ENCODE data around the gene TMEM63A. TPM values are rescaled to one million over a fixed set of nuclear protein-coding genes. Genes with fewer than 3 reads are reported as not detected.

The TMEM63A gene
- total and polyA plus RNA-seq, 2 of the 13 experiments (the other 11 are each of a cell fraction or from before 2014, with no cell fraction given): 23.9 to 53.3 TPM

DNA sequence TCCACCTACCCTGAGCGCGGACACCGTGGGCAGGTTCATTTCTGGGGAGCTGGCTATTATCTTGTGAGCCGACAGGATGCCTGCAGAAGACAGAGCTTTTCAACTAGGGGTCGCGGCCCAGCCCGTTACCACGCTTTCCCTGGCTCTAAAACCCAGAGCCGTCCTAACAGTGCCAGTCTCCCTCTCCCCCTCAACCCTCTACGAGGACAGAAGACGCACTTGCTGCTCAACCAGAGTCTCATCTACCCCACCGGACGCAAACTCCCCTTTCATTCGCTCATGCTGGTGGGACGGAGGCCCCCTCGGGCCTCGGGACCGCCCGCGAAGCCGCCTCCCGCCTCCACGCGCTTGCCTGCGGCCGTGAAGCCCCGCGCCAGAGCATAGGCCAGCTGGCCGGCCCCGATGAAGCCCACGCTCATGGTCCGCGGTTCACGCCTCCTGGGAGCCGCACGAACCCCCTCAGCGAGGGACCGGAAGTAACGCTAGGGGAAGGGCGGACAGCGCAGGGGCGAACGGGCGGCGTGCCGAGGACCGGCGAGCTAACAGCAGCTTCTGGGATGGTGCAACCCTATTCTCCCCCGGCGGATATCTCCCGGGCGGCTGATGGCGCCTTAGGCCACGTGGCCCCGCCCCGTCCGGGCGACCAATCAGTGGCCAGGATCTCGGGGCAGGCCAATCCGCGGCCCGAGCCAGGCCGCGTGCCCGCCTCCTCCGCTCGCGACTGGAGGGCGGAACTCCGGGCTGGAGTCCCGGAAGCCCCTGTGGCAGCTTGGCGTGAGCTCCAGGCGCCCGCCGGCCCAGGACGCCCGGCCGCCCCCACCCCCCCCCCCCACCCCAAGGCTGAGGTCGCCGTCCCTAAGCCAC, 41.7 kb upstream of the TMEM63A start, which contains the start of gene PYCR2 (continued):
- no peak; the same call in 1 of the 2 replicates for TF ChIP-seq EEA1 (CRISPR knock-in tag; IDR thresholded peaks at IDR 0.05; ENCODE audit: borderline replicate concordance)
- TF ChIP-seq, protein P1, sequence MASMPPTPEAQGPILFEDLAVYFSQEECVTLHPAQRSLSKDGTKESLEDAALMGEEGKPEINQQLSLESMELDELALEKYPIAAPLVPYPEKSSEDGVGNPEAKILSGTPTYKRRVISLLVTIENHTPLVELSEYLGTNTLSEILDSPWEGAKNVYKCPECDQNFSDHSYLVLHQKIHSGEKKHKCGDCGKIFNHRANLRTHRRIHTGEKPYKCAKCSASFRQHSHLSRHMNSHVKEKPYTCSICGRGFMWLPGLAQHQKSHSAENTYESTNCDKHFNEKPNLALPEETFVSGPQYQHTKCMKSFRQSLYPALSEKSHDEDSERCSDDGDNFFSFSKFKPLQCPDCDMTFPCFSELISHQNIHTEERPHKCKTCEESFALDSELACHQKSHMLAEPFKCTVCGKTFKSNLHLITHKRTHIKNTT (CRISPR knock-in tag; IDR thresholded peaks at IDR 0.05): no peak
- TF ChIP-seq ZNF496 (CRISPR knock-in tag; IDR thresholded peaks at IDR 0.05; ENCODE audit: insufficient replicate concordance): no peak
- TF ChIP-seq ZNF772 (CRISPR knock-in tag; IDR thresholded peaks at IDR 0.05): peak; percentile 75; the same call in 1 of the 2 replicates
- TF ChIP-seq KLF9 (CRISPR knock-in tag; IDR thresholded peaks at IDR 0.05; ENCODE audit: low read depth): no peak
- TF ChIP-seq ZNF335 (CRISPR knock-in tag; IDR thresholded peaks at IDR 0.05): peak; percentile 47; the same call in 1 of the 2 replicates
- peak; percentile 58; the same call in 1 of the 2 replicates for TF ChIP-seq ZNF160 (CRISPR knock-in tag; IDR thresholded peaks at IDR 0.05)
- no peak for TF ChIP-seq FIP1L1 (IDR thresholded peaks at IDR 0.05; ENCODE audit: borderline replicate concordance, insufficient read depth, low read depth, low read length)
- TF ChIP-seq, protein P2, sequence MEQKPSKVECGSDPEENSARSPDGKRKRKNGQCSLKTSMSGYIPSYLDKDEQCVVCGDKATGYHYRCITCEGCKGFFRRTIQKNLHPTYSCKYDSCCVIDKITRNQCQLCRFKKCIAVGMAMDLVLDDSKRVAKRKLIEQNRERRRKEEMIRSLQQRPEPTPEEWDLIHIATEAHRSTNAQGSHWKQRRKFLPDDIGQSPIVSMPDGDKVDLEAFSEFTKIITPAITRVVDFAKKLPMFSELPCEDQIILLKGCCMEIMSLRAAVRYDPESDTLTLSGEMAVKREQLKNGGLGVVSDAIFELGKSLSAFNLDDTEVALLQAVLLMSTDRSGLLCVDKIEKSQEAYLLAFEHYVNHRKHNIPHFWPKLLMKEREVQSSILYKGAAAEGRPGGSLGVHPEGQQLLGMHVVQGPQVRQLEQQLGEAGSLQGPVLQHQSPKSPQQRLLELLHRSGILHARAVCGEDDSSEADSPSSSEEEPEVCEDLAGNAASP (CRISPR knock-in tag; IDR thresholded peaks at IDR 0.05; ENCODE audit: borderline replicate concordance): peak; percentile 12; the same call in 1 of the 2 replicates
- TF ChIP-seq PHF8 (CRISPR knock-in tag; IDR thresholded peaks at IDR 0.05): peak; percentile 99
- TF ChIP-seq RORA (CRISPR knock-in tag; IDR thresholded peaks at IDR 0.05): no peak
- TF ChIP-seq, protein P3, sequence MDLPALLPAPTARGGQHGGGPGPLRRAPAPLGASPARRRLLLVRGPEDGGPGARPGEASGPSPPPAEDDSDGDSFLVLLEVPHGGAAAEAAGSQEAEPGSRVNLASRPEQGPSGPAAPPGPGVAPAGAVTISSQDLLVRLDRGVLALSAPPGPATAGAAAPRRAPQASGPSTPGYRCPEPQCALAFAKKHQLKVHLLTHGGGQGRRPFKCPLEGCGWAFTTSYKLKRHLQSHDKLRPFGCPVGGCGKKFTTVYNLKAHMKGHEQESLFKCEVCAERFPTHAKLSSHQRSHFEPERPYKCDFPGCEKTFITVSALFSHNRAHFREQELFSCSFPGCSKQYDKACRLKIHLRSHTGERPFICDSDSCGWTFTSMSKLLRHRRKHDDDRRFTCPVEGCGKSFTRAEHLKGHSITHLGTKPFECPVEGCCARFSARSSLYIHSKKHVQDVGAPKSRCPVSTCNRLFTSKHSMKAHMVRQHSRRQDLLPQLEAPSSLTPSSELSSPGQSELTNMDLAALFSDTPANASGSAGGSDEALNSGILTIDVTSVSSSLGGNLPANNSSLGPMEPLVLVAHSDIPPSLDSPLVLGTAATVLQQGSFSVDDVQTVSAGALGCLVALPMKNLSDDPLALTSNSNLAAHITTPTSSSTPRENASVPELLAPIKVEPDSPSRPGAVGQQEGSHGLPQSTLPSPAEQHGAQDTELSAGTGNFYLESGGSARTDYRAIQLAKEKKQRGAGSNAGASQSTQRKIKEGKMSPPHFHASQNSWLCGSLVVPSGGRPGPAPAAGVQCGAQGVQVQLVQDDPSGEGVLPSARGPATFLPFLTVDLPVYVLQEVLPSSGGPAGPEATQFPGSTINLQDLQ (CRISPR knock-in tag; IDR thresholded peaks at IDR 0.05): 0 out of 2 replicates have a peak, but pooled peaks have one; percentile 52
- no peak for TF ChIP-seq ZNF570 (CRISPR knock-in tag; IDR thresholded peaks at IDR 0.05; ENCODE audit: borderline replicate concordance)
- TF ChIP-seq, protein P4, sequence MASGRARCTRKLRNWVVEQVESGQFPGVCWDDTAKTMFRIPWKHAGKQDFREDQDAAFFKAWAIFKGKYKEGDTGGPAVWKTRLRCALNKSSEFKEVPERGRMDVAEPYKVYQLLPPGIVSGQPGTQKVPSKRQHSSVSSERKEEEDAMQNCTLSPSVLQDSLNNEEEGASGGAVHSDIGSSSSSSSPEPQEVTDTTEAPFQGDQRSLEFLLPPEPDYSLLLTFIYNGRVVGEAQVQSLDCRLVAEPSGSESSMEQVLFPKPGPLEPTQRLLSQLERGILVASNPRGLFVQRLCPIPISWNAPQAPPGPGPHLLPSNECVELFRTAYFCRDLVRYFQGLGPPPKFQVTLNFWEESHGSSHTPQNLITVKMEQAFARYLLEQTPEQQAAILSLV (CRISPR knock-in tag; IDR thresholded peaks at IDR 0.05; ENCODE audit: borderline replicate concordance): peak; percentile 64; the same call in 1 of the 2 replicates
- TF ChIP-seq, protein P5, sequence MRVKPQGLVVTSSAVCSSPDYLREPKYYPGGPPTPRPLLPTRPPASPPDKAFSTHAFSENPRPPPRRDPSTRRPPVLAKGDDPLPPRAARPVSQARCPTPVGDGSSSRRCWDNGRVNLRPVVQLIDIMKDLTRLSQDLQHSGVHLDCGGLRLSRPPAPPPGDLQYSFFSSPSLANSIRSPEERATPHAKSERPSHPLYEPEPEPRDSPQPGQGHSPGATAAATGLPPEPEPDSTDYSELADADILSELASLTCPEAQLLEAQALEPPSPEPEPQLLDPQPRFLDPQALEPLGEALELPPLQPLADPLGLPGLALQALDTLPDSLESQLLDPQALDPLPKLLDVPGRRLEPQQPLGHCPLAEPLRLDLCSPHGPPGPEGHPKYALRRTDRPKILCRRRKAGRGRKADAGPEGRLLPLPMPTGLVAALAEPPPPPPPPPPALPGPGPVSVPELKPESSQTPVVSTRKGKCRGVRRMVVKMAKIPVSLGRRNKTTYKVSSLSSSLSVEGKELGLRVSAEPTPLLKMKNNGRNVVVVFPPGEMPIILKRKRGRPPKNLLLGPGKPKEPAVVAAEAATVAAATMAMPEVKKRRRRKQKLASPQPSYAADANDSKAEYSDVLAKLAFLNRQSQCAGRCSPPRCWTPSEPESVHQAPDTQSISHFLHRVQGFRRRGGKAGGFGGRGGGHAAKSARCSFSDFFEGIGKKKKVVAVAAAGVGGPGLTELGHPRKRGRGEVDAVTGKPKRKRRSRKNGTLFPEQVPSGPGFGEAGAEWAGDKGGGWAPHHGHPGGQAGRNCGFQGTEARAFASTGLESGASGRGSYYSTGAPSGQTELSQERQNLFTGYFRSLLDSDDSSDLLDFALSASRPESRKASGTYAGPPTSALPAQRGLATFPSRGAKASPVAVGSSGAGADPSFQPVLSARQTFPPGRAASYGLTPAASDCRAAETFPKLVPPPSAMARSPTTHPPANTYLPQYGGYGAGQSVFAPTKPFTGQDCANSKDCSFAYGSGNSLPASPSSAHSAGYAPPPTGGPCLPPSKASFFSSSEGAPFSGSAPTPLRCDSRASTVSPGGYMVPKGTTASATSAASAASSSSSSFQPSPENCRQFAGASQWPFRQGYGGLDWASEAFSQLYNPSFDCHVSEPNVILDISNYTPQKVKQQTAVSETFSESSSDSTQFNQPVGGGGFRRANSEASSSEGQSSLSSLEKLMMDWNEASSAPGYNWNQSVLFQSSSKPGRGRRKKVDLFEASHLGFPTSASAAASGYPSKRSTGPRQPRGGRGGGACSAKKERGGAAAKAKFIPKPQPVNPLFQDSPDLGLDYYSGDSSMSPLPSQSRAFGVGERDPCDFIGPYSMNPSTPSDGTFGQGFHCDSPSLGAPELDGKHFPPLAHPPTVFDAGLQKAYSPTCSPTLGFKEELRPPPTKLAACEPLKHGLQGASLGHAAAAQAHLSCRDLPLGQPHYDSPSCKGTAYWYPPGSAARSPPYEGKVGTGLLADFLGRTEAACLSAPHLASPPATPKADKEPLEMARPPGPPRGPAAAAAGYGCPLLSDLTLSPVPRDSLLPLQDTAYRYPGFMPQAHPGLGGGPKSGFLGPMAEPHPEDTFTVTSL (CRISPR knock-in tag; IDR thresholded peaks at IDR 0.05; ENCODE audit: borderline replicate concordance): no peak

All from HepG2 (cell line).